GM12878 (cell line): ENCODE data around the gene ERFL. TPM values are rescaled to one million over a fixed set of nuclear protein-coding genes. Genes with fewer than 3 reads are reported as not detected.
A peak's percentile ranks its signal among the peaks of the same experiment; 100 is the strongest.

ENCODE experiments used
- ASH2L ChIP-seq: fragments of 300-600, 200-600 bp; sonication (generic); IDR thresholded peaks from 2 replicates; pipeline ENCODE4 v1.6.1; 2017; ENCODE audit warnings: low read depth, mild to moderate bottlenecking, borderline replicate concordance
- ATF3 ChIP-seq: IDR thresholded peaks from 2 replicates; pipeline ENCODE4 v1.6.1; 2011; ENCODE audit warnings: low read depth, mild to moderate bottlenecking, low read length, moderate library complexity, borderline replicate concordance; ENCODE audit errors: extremely low read depth
- ATF7 ChIP-seq: fragments of 450-650 bp; IDR thresholded peaks from 2 replicates; pipeline ENCODE4 v1.6.1; 2016; ENCODE audit warnings: low read depth, mild to moderate bottlenecking
- DPF2 ChIP-seq: fragments of 450-650 bp; IDR thresholded peaks from 2 replicates; pipeline ENCODE4 v1.6.1; 2017; ENCODE audit warnings: mild to moderate bottlenecking
- FOXK2 ChIP-seq: fragments of 450-650 bp; IDR thresholded peaks from 2 replicates; pipeline ENCODE4 v1.6.1; 2017; ENCODE audit warnings: mild to moderate bottlenecking, moderate library complexity
- HDAC2 ChIP-seq: fragments of 200-600 bp; sonication (generic); IDR thresholded peaks from 2 replicates; pipeline ENCODE4 v1.6.1; 2017
- JUNB ChIP-seq: IDR thresholded peaks from 2 replicates; pipeline ENCODE4 v1.6.1; 2016; ENCODE audit warnings: antibody characterized with exemption, mild to moderate bottlenecking
- KDM1A ChIP-seq: fragments of 200-600 bp; sonication (generic); IDR thresholded peaks from 2 replicates; pipeline ENCODE4 v1.6.1; 2016; ENCODE audit warnings: borderline replicate concordance
- NR2C2 ChIP-seq: IDR thresholded peaks from 2 replicates; pipeline ENCODE4 v1.6.1; 2011; ENCODE audit warnings: borderline replicate concordance, low read depth; ENCODE audit not compliant: control insufficient read depth, insufficient read length
- REST ChIP-seq: IDR thresholded peaks from 2 replicates; pipeline ENCODE4 v1.6.1; 2012; ENCODE audit warnings: mild to moderate bottlenecking, low read depth, low read length
- RUNX3 ChIP-seq: IDR thresholded peaks from 2 replicates; pipeline ENCODE4 v1.6.1; 2012; ENCODE audit warnings: low read length, inconsistent platforms
- SKIL ChIP-seq: fragments of 450-650 bp; IDR thresholded peaks from 2 replicates; pipeline ENCODE4 v1.6.1; 2017; ENCODE audit warnings: mild to moderate bottlenecking, low read depth, inconsistent platforms; ENCODE audit not compliant: poor library complexity, severe bottlenecking
- ZBED1 ChIP-seq: IDR thresholded peaks from 2 replicates; pipeline ENCODE4 v1.6.1; 2016; ENCODE audit warnings: borderline replicate concordance
- ZBTB4 ChIP-seq: fragments of 450-650 bp; formaldehyde crosslinking; IDR thresholded peaks from 2 replicates; pipeline ENCODE4 v1.4.0; 2022; ENCODE audit warnings: mild to moderate bottlenecking, moderate library complexity
- ZNF687 ChIP-seq: fragments of 450-650 bp; IDR thresholded peaks from 2 replicates; pipeline ENCODE4 v1.6.1; 2017; ENCODE audit warnings: mild to moderate bottlenecking, moderate library complexity
- polyA plus RNA-seq, 11 experiments: library from polyadenylated mRNA; depleted of rRNA in 4 of 11; unstranded in 6 of 11; stranded (reverse) in 5 of 11; fragments of >200 nt; fragmentation: Nextera tagmentation in 4 of 11; fragmentation: Illumina TruSeq in 1 of 11; extraction: Ambion mirVana in 4 of 11; extraction: Trizol in 1 of 11; gene quantifications; 1 replicate in 1 of 11; 2 replicates in 10 of 11; pipeline versions ENCODE4 v1.2.1 to v1.2.3, GENCODE V29; 2011 to 2016; ENCODE audit warnings: inconsistent platforms in 2 of 11, missing spikeins in 2 of 11, low read depth in 1 of 11
- total RNA-seq, 4 experiments: library from RNA; depleted of rRNA in 3 of 4; stranded (reverse); fragments of >200 nt in 3 of 4; fragmentation: Illumina TruSeq in 1 of 4; extraction: Trizol in 1 of 4; gene quantifications; 2 replicates each; pipeline versions ENCODE4 v1.2.1 to v1.2.3, GENCODE V29; 2013 to 2021

ERFL gene
- total and polyA plus RNA-seq, 10 of the 15 experiments (the other 5 are each of a cell fraction or from before 2014, with no cell fraction given) = 0.04 to 0.10 (median 0.05) TPM; not detected in 7

- TF ChIP-seq RUNX3 (peak; percentile 56; the same call in 1 of the 2 replicates), DPF2 (peak; percentile 81), NR2C2 (no peak), REST (0 out of 2 replicates have a peak, but pooled peaks have one; percentile 34), KDM1A (no peak), ZBED1 (peak; percentile 86; the same call in 1 of the 2 replicates), SKIL (peak; percentile 18), ATF7 (peak; percentile 18), ASH2L (no peak), ATF3 (no peak), ZNF687 (peak; percentile 55), ZBTB4 (no peak), JUNB (no peak), HDAC2 (no peak), FOXK2 (peak; percentile 20; the same call in 1 of the 2 replicates)
Observed at GRCh38 chr19:41883821-41884733, 44.2 kb downstream of the ERFL start (continued).
